H1 (cell line): Measurements from ENCODE around the gene OCLN. TPM values are rescaled to one million over a fixed set of nuclear protein-coding genes. Genes with fewer than 3 reads are reported as not detected.

Experiments used
- CTCF ChIA-PET: fragments of 300-600 bp; sonication (Branson Sonifier 250); formaldehyde crosslinking; loops from one replicate; lab custom pipeline; 2021; ENCODE audit not compliant: partially characterized antibody; lab: Charles Lee
- POLR2A ChIA-PET: fragments of 300-600 bp; sonication (Branson Sonifier 250); formaldehyde crosslinking; loops from one replicate; lab custom pipeline; 2021; ENCODE audit warnings: inconsistent platforms; ENCODE audit not compliant: partially characterized antibody; lab: Charles Lee
- DNase-seq, 2 experiments: peaks; one replicate each; pipeline versions ENCODE4 v3.0.0 to v3.0.0-alpha.2; 2010 to 2022; ENCODE audit warnings: low spot score in 2 of 2, low read depth in 1 of 2, mixed read lengths in 1 of 2
- FAIRE-seq: peaks from 2 replicates; lab custom pipeline; 2011; peaks lifted over from hg19 to GRCh38; lab: Jason Lieb, UNC
- H2AFZ ChIP-seq: 2 replicates; pipeline ENCODE4 v1.8.1; 2012; ENCODE audit warnings: low read length, inconsistent platforms
- H2AK5ac ChIP-seq: 2 replicates; pipeline ENCODE4 v1.6.1; 2013; ENCODE audit warnings: low read depth, low read length
- H2BK120ac ChIP-seq: replicated peaks from 2 replicates; pipeline ENCODE3; 2013; ENCODE audit warnings: low read depth, low read length, inconsistent platforms
- H2BK12ac ChIP-seq: 2 replicates; pipeline ENCODE4 v1.6.1; 2013; ENCODE audit warnings: low read depth, low read length
- H2BK15ac ChIP-seq: 2 replicates; pipeline ENCODE4 v1.6.1; 2013; ENCODE audit warnings: low read length
- H2BK20ac ChIP-seq: 2 replicates; pipeline ENCODE4 v1.6.1; 2013; ENCODE audit warnings: low read length
- H2BK5ac ChIP-seq: 2 replicates; pipeline ENCODE4 v1.6.1; 2013; ENCODE audit warnings: low read depth, low read length
- H3K14ac ChIP-seq: 2 replicates; pipeline ENCODE4 v1.6.1; 2013; ENCODE audit warnings: inconsistent platforms; ENCODE audit not compliant: insufficient read length
- H3K18ac ChIP-seq: 2 replicates; pipeline ENCODE4 v1.6.1; 2013; ENCODE audit warnings: low read length; ENCODE audit errors: extremely low read depth
- H3K23ac ChIP-seq: 2 replicates; pipeline ENCODE4 v1.6.1; 2013; ENCODE audit warnings: inconsistent platforms; ENCODE audit not compliant: insufficient read length
- H3K23me2 ChIP-seq: 2 replicates; pipeline ENCODE4 v1.6.1; 2013; ENCODE audit warnings: low read depth, low read length
- H3K27ac ChIP-seq: 2 replicates; pipeline ENCODE4 v1.6.1; 2011; ENCODE audit warnings: low read depth, low read length, inconsistent platforms
- H3K27me3 ChIP-seq, 4 experiments: replicated peaks in 1 of 4; 1 replicate in 1 of 4; 2 replicates in 3 of 4; pipeline versions ENCODE4 v1.6.1 to v1.8.1; 2011 to 2013; ENCODE audit warnings: low read length in 3 of 4, mild to moderate bottlenecking in 3 of 4, inconsistent platforms in 2 of 4, mixed read lengths in 2 of 4, moderate library complexity in 1 of 4; ENCODE audit not compliant: control insufficient read depth in 3 of 4, insufficient read depth in 3 of 4; ENCODE audit errors: extremely low read depth in 1 of 4
- H3K36me3 ChIP-seq, 4 experiments: 2 replicates each; pipeline versions ENCODE4 v1.6.1 to v1.8.1; 2011 to 2013; ENCODE audit warnings: mild to moderate bottlenecking in 4 of 4, low read length in 3 of 4, moderate library complexity in 2 of 4, control low read depth in 1 of 4, inconsistent platforms in 1 of 4; ENCODE audit not compliant: insufficient read depth in 4 of 4, control insufficient read depth in 2 of 4
- H3K4ac ChIP-seq: replicated peaks from 2 replicates; pipeline ENCODE3; 2013; ENCODE audit warnings: low read length, low read depth, mixed read lengths, inconsistent platforms; ENCODE audit not compliant: insufficient read length
- H3K4me1 ChIP-seq, 4 experiments: replicated peaks in 1 of 4; 1 replicate in 1 of 4; 2 replicates in 3 of 4; pipeline versions ENCODE4 v1.6.1 to v1.8.1; 2011 to 2013; ENCODE audit warnings: low read length in 3 of 4, inconsistent platforms in 2 of 4, mixed read lengths in 1 of 4; ENCODE audit not compliant: insufficient read depth in 4 of 4, control insufficient read depth in 3 of 4
- H3K4me2 ChIP-seq, 2 experiments: 2 replicates each; pipeline versions ENCODE4 v1.6.1 to v1.8.1; 2011 to 2013; ENCODE audit warnings: low read depth in 2 of 2, low read length in 2 of 2, control low read depth in 1 of 2, inconsistent platforms in 1 of 2, mild to moderate bottlenecking in 1 of 2; ENCODE audit not compliant: insufficient read depth in 1 of 2
- H3K4me3 ChIP-seq, 4 experiments: fragments of 200-600, 300-600 bp in 1 of 4; sonication (generic), shearing (Covaris generic), sonication (Bioruptor Twin) in 1 of 4; 2 replicates each; pipeline versions ENCODE4 v1.5.1 to v1.8.1; 2011 to 2016; ENCODE audit warnings: low read length in 4 of 4, low read depth in 3 of 4, control low read depth in 2 of 4, inconsistent platforms in 2 of 4, mild to moderate bottlenecking in 2 of 4, mixed read lengths in 1 of 4, moderate library complexity in 1 of 4; ENCODE audit not compliant: insufficient read depth in 2 of 4; ENCODE audit errors: extremely low read depth in 1 of 4
- H3K56ac ChIP-seq: replicated peaks from 2 replicates; pipeline ENCODE3; 2013; ENCODE audit warnings: low read depth, mild to moderate bottlenecking, mixed read lengths, low read length, inconsistent platforms; ENCODE audit not compliant: insufficient read length
- H3K79me1 ChIP-seq: 2 replicates; pipeline ENCODE4 v1.6.1; 2013; ENCODE audit warnings: low read depth, low read length, control low read depth
- H3K79me2 ChIP-seq, 2 experiments: 2 replicates each; pipeline versions ENCODE4 v1.6.1 to v1.8.1; 2012 to 2013; ENCODE audit warnings: low read length in 2 of 2, mild to moderate bottlenecking in 2 of 2, inconsistent platforms in 1 of 2; ENCODE audit not compliant: insufficient read depth in 2 of 2, control insufficient read depth in 1 of 2
- H3K9ac ChIP-seq, 4 experiments: replicated peaks in 1 of 4; 1 replicate in 1 of 4; 2 replicates in 3 of 4; pipeline versions ENCODE4 v1.6.1 to v1.8.1; 2011 to 2013; ENCODE audit warnings: low read depth in 3 of 4, low read length in 3 of 4, control low read depth in 2 of 4, mild to moderate bottlenecking in 2 of 4, moderate library complexity in 2 of 4, inconsistent platforms in 1 of 4; ENCODE audit errors: extremely low read depth in 1 of 4
- H3K9me3 ChIP-seq, 2 experiments: 2 replicates each; pipeline versions ENCODE4 v1.6.1 to v1.8.1; 2012 to 2013; ENCODE audit warnings: mild to moderate bottlenecking in 2 of 2, moderate library complexity in 2 of 2, control low read depth in 1 of 2, inconsistent platforms in 1 of 2, low read depth in 1 of 2, low read length in 1 of 2, mixed read lengths in 1 of 2; ENCODE audit not compliant: insufficient read depth in 2 of 2
- H4K20me1 ChIP-seq, 2 experiments: replicated peaks in 1 of 2; 2 replicates each; pipeline versions ENCODE3 to v1.8.1; 2011 to 2013; ENCODE audit warnings: inconsistent platforms in 2 of 2, low read length in 2 of 2, mild to moderate bottlenecking in 1 of 2; ENCODE audit not compliant: insufficient read depth in 2 of 2, control insufficient read depth in 1 of 2
- H4K5ac ChIP-seq: 2 replicates; pipeline ENCODE4 v1.6.1; 2013; ENCODE audit warnings: low read length, low read depth, mixed read lengths, inconsistent platforms; ENCODE audit not compliant: insufficient read length
- H4K8ac ChIP-seq: 2 replicates; pipeline ENCODE4 v1.8.0; 2013; ENCODE audit warnings: mild to moderate bottlenecking, moderate library complexity, low read length, inconsistent platforms; ENCODE audit not compliant: insufficient read depth; ENCODE audit errors: extremely low read depth
- H4K91ac ChIP-seq: replicated peaks from 2 replicates; pipeline ENCODE3; 2013; ENCODE audit warnings: low read length, mixed read lengths, inconsistent platforms; ENCODE audit not compliant: insufficient read length
- BACH1 ChIP-seq: IDR thresholded peaks from 2 replicates; pipeline ENCODE4 v1.6.1; 2012; ENCODE audit warnings: low read length, improper control_type of control experiment
- BCL11A ChIP-seq, 2 experiments: IDR thresholded peaks; one replicate each; pipeline ENCODE4 v1.6.1; 2011; ENCODE audit warnings: low read depth in 2 of 2, low read length in 2 of 2, mild to moderate bottlenecking in 2 of 2
- HDAC6 ChIP-seq: IDR thresholded peaks from one replicate; pipeline ENCODE4 v1.7.1; 2012; ENCODE audit warnings: low read depth, mild to moderate bottlenecking, inconsistent platforms, low read length, moderate library complexity
- KDM4A ChIP-seq: IDR thresholded peaks from one replicate; pipeline ENCODE4 v1.7.1; 2012; ENCODE audit warnings: low read depth, mild to moderate bottlenecking, moderate library complexity, low read length, inconsistent platforms; ENCODE audit not compliant: severe bottlenecking
- RBBP5 ChIP-seq: IDR thresholded peaks from 2 replicates; pipeline ENCODE4 v1.7.1; 2012; ENCODE audit warnings: low read depth, mild to moderate bottlenecking, inconsistent platforms, low read length, moderate library complexity, borderline replicate concordance
- RFX5 ChIP-seq: IDR thresholded peaks from 2 replicates; pipeline ENCODE4 v1.6.1; 2011; ENCODE audit warnings: low read depth, low read length, improper control_type of control experiment, borderline replicate concordance
- SP1 ChIP-seq: IDR thresholded peaks from 2 replicates; pipeline ENCODE4 v1.6.1; 2011; ENCODE audit warnings: low read depth, low read length
- TAF7 ChIP-seq: optimal IDR thresholded peaks from 2 replicates; pipeline ENCODE3; 2011; ENCODE audit warnings: low read depth, mild to moderate bottlenecking, inconsistent platforms, low read length, moderate library complexity, borderline replicate concordance
- WGBS, 2 experiments: shearing (Covaris generic) in 1 of 2; methylation state at CpG; one replicate each; pipeline versions ENCODE4 v1.1.6 to v1.1.7; 2013 to 2015; ENCODE audit warnings: low lambda C conversion rate in 2 of 2, mixed read lengths in 2 of 2, inconsistent platforms in 1 of 2, low coverage in 1 of 2, missing lambda C conversion rate in 1 of 2; ENCODE audit not compliant: insufficient replicate concordance in 2 of 2, insufficient coverage in 1 of 2, insufficient read length in 1 of 2; ENCODE audit errors: extremely low coverage in 1 of 2, missing lambda C conversion rate in 1 of 2; 5-methylcytosine and 5-hydroxymethylcytosine counted together
- polyA plus RNA-seq, 7 experiments: library from polyadenylated mRNA; depleted of rRNA in 3 of 7; stranded (reverse) in 5 of 7; unstranded in 2 of 7; fragments of >200 nt in 5 of 7; fragments of 200-250 nt in 2 of 7; gene quantifications; 1 replicate in 5 of 7; 2 replicates in 1 of 7; 4 replicates in 1 of 7; pipeline versions ENCODE4 v1.2.1 to v1.2.3, GENCODE V29; 2011 to 2013; ENCODE audit warnings: missing spikeins in 2 of 7, mixed read lengths in 2 of 7
- total RNA-seq: library from RNA; stranded (reverse); fragmentation: NEBNext Ultra II Directional; extraction: Animal tissue kit (Norgen Biotek cat#: 25700); gene quantifications from 2 replicates; pipeline ENCODE4 v1.2.1, GENCODE V29; 2021

Gene OCLN
- total and polyA plus RNA-seq, 2 of the 8 experiments (the other 6 are each of a cell fraction or from before 2014, with no cell fraction given): 27.9 to 85.5 TPM

GRCh38 chr5:69528609-69529008 is 36.0 kb downstream of the OCLN start:
- no peaks in the 10 kb centered on the region for H3K9me3 ChIP-seq
- no peak overlapping the region for H2BK12ac ChIP-seq
- 87% methylated on average over 4 of the region's 4 CpGs; no CpG with 5 or more reads in 1 of the 2 experiments for WGBS, 2 experiments
- no peak for TF ChIP-seq BCL11A (IDR thresholded peaks at IDR 0.05; ENCODE audit: low read depth in 2 of 2, low read length in 2 of 2)
- no peak for TF ChIP-seq SP1
- no peak for TF ChIP-seq RBBP5
- no peak for TF ChIP-seq TAF7
- TF ChIP-seq HDAC6: no peak
- TF ChIP-seq KDM4A: no peak
- no peak for TF ChIP-seq BACH1
- no peak for TF ChIP-seq RFX5

More at GRCh38 chr5:69528609-69529008, 36.0 kb downstream of the OCLN start:
- POLR2A ChIA-PET: interaction anchor here (0.7 to 0.8 kb wide), 2 partner anchors 17 to 117 kb away, joined by 3 to 4 read pairs; no protein-coding TSS in a partner anchor
- Histone ChIP-seq H4K5ac (no peak overlapping the region), H3K4me3 (no peak overlapping the region), H3K4me1 (peaks cover 0 to 8% (median 2%) of the 10 kb centered on the region in 4 experiments; a peak in 2 of 7 replicates), H2AK5ac (peak overlapping the region; percentile 60; the same call in 1 of the 2 replicates), H3K27ac (no peak overlapping the region), H3K18ac (no peak overlapping the region), H2BK5ac (no peak overlapping the region), H4K8ac (no peak overlapping the region), H2AFZ (no peak overlapping the region), H4K20me1 (peaks cover 2% of the 10 kb centered on the region in 2 experiments), H3K79me1 (no peaks in the 10 kb centered on the region; the same call in 1 of the 2 replicates), H3K4ac (no peak overlapping the region), H3K4me2 (0 out of 4 replicates have a peak overlapping the region, but pooled peaks of 1 of the 2 experiments have one; percentile 41), H3K23ac (no peak overlapping the region), H4K91ac (no peak overlapping the region), H3K79me2 (peaks cover 0 to 10% of the 10 kb centered on the region in 2 experiments; a peak in 1 of 4 replicates), H3K14ac (no peak overlapping the region), H3K9ac (no peak overlapping the region), H2BK15ac (no peak overlapping the region), H3K27me3 (no peaks in the 10 kb centered on the region), H3K56ac (no peak overlapping the region), H2BK20ac (no peak overlapping the region), H3K23me2 (no peaks in the 10 kb centered on the region), H2BK120ac (no peak overlapping the region), H3K36me3 (peaks cover 0 to 8% (median 0%) of the 10 kb centered on the region in 4 experiments; a peak in 1 of 8 replicates)
- CTCF ChIA-PET: interaction anchor here (0.5 to 1.2 kb wide), 3 partner anchors 10 to 177 kb away, joined by 3 read pairs; no protein-coding TSS in a partner anchor
- FAIRE-seq (no peak), DNase-seq (no peak)
